ENCODE data around the gene DNM3. TPM values are rescaled to one million over a fixed set of nuclear protein-coding genes. Genes with fewer than 3 reads are reported as not detected.

The DNM3 gene
- total RNA-seq, 1 donor from 2014 or later: 4.7 TPM

DNA sequence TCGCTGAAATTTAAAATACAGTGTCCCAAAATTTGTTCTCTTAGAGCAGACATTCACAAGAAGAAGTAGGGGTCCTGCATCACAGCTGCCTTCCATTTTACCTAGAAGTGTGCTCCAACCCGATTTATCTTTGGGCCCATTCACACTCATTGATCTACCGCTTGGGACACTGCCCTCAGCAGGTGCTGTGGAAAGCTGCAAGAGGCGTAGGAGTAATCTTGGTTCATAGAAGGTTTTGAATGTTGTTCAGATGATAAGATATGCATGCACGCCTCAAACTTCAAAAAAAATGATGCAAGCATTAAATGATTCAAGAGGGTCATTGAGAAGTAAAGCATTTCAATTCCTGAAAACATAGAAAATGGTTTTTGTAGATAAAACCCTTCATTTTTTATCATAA, 560.6 kb downstream of the DNM3 start:
- TF ChIP-seq EZH2 (IDR thresholded peaks at IDR 0.05; ENCODE audit: insufficient read depth, low read length) (no peak), CTCF (IDR thresholded peaks at IDR 0.05; ENCODE audit: insufficient read depth, low read depth, low read length) (no peak)
- H3K27ac ChIP-seq (ENCODE audit: low read depth, low read length): no peak overlapping the region
- peaks cover 39% of the 10 kb centered on the region for H3K4me1 Mint-ChIP-seq (ENCODE audit: low read depth, unreplicated experiment)
- H3K4me3 ChIP-seq (ENCODE audit: insufficient read depth, low read depth, low read length): no peak overlapping the region
- H3K36me3 Mint-ChIP-seq (ENCODE audit: low read depth, unreplicated experiment): no peaks in the 10 kb centered on the region
- H3K9me3 ChIP-seq (ENCODE audit: insufficient read depth, low read depth, low read length): no peaks in the 10 kb centered on the region
- H4K20me1 ChIP-seq (ENCODE audit: insufficient read depth, low read length): no peaks in the 10 kb centered on the region
- peaks cover 33% of the 10 kb centered on the region for H3K4me1 ChIP-seq (ENCODE audit: insufficient read depth, low read length)
- FAIRE-seq (no peak), DNase-seq (ENCODE audit: low read depth) (no peak)
- no peaks in the 10 kb centered on the region for H3K27me3 Mint-ChIP-seq (ENCODE audit: low read depth, unreplicated experiment)
- no peaks in the 10 kb centered on the region for H3K79me2 ChIP-seq (ENCODE audit: insufficient read depth, low read length)
- no peak overlapping the region for H2AFZ ChIP-seq (ENCODE audit: low read depth, low read length)
- no peaks in the 10 kb centered on the region for H3K27me3 ChIP-seq (ENCODE audit: insufficient read depth, low read length)
- H3K4me2 ChIP-seq (ENCODE audit: low read length): no peak overlapping the region
- no peaks in the 10 kb centered on the region for H3K9me3 Mint-ChIP-seq (ENCODE audit: unreplicated experiment)
- H3K36me3 ChIP-seq (ENCODE audit: insufficient read depth, low read length): no peaks in the 10 kb centered on the region
- H3K4me3 Mint-ChIP-seq (ENCODE audit: unreplicated experiment): no peak overlapping the region
- H3K9ac ChIP-seq (ENCODE audit: low read length): no peak overlapping the region
- no peak overlapping the region for H3K27ac Mint-ChIP-seq (ENCODE audit: unreplicated experiment)

GRCh38 chr1:172402878-172403569, 561.7 kb downstream of the DNM3 start:
- Histone ChIP-seq H3K36me3 (ENCODE audit: insufficient read depth, low read length) (no peaks in the 10 kb centered on the region), H3K4me1 (ENCODE audit: insufficient read depth, low read length) (peaks cover 26% of the 10 kb centered on the region), H3K9me3 (ENCODE audit: insufficient read depth, low read depth, low read length) (no peaks in the 10 kb centered on the region), H4K20me1 (ENCODE audit: insufficient read depth, low read length) (no peaks in the 10 kb centered on the region), H3K9ac (ENCODE audit: low read length) (no peak overlapping the region), H2AFZ (ENCODE audit: low read depth, low read length) (no peak overlapping the region), H3K4me3 (ENCODE audit: insufficient read depth, low read depth, low read length) (no peak overlapping the region), H3K27ac (ENCODE audit: low read depth, low read length) (no peak overlapping the region), H3K4me2 (ENCODE audit: low read length) (no peak overlapping the region), H3K79me2 (ENCODE audit: insufficient read depth, low read length) (no peaks in the 10 kb centered on the region), H3K27me3 (ENCODE audit: insufficient read depth, low read length) (no peaks in the 10 kb centered on the region)
- H3K4me3 Mint-ChIP-seq (ENCODE audit: unreplicated experiment): no peak overlapping the region
- no peaks in the 10 kb centered on the region for H3K36me3 Mint-ChIP-seq (ENCODE audit: low read depth, unreplicated experiment)
- no peak overlapping the region for H3K27ac Mint-ChIP-seq (ENCODE audit: unreplicated experiment)
- DNase-seq (ENCODE audit: low read depth): no peak
- no peak for FAIRE-seq
- TF ChIP-seq EZH2 (IDR thresholded peaks at IDR 0.05; ENCODE audit: insufficient read depth, low read length): no peak
- TF ChIP-seq CTCF (IDR thresholded peaks at IDR 0.05; ENCODE audit: insufficient read depth, low read depth, low read length): no peak
- no peaks in the 10 kb centered on the region for H3K27me3 Mint-ChIP-seq (ENCODE audit: low read depth, unreplicated experiment)
- no peaks in the 10 kb centered on the region for H3K9me3 Mint-ChIP-seq (ENCODE audit: unreplicated experiment)
- H3K4me1 Mint-ChIP-seq (ENCODE audit: low read depth, unreplicated experiment): peaks cover 29% of the 10 kb centered on the region

DNA sequence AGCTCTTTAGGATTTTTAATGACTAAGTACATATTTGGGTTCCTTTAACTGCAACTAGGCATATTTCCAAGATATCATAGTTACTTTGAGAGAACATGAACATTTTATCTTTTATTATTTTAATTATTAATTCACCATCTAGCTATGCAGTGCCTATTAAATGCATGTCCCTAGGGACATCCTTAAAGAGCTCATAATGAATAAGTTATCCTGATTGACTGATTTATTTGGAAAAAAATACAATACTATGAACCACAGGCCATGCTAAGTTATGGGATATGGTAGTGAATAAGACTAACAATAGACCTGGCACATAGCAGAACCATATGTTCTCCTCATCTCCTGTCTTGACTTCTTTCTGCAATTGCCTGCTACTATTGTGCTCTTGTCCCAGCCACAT, 562.8 kb downstream of the DNM3 start:
- Histone ChIP-seq H2AFZ (ENCODE audit: low read depth, low read length) (no peak overlapping the region), H3K4me2 (ENCODE audit: low read length) (no peak overlapping the region), H3K4me3 (ENCODE audit: insufficient read depth, low read depth, low read length) (no peak overlapping the region), H3K4me1 (ENCODE audit: insufficient read depth, low read length) (peaks cover 15% of the 10 kb centered on the region), H3K79me2 (ENCODE audit: insufficient read depth, low read length) (no peaks in the 10 kb centered on the region), H3K9me3 (ENCODE audit: insufficient read depth, low read depth, low read length) (no peaks in the 10 kb centered on the region), H4K20me1 (ENCODE audit: insufficient read depth, low read length) (no peaks in the 10 kb centered on the region), H3K9ac (ENCODE audit: low read length) (no peak overlapping the region), H3K36me3 (ENCODE audit: insufficient read depth, low read length) (no peaks in the 10 kb centered on the region), H3K27ac (ENCODE audit: low read depth, low read length) (no peak overlapping the region), H3K27me3 (ENCODE audit: insufficient read depth, low read length) (no peaks in the 10 kb centered on the region)
- DNase-seq (ENCODE audit: low read depth): no peak
- H3K36me3 Mint-ChIP-seq (ENCODE audit: low read depth, unreplicated experiment): no peaks in the 10 kb centered on the region
- no peaks in the 10 kb centered on the region for H3K27me3 Mint-ChIP-seq (ENCODE audit: low read depth, unreplicated experiment)
- FAIRE-seq: no peak
- H3K4me1 Mint-ChIP-seq (ENCODE audit: low read depth, unreplicated experiment): peaks cover 23% of the 10 kb centered on the region
- no peaks in the 10 kb centered on the region for H3K9me3 Mint-ChIP-seq (ENCODE audit: unreplicated experiment)
- H3K4me3 Mint-ChIP-seq (ENCODE audit: unreplicated experiment): no peak overlapping the region
- H3K27ac Mint-ChIP-seq (ENCODE audit: unreplicated experiment): no peak overlapping the region
- no peak for TF ChIP-seq EZH2 (IDR thresholded peaks at IDR 0.05; ENCODE audit: insufficient read depth, low read length)
- no peak for TF ChIP-seq CTCF (IDR thresholded peaks at IDR 0.05; ENCODE audit: insufficient read depth, low read depth, low read length)
